Activated CD4-positive, CD25-positive, alpha-beta regulatory T cell treated with anti-CD3 and anti-CD28 coated beads, Interleukin-2, amount 50 U/mL, for 72 hours (primary cell): ENCODE results near the gene PHF21B.
"Not testable (repeated sequence)": the region's sequence is repeated elsewhere in the genome, so short reads cannot be mapped to it uniquely, and the experiment has no call there.

Experiments used
- DNase-seq: peaks from one replicate; pipeline ENCODE4 v3.0.0; 2021

The PHF21B gene

GRCh38 chr22:44914026-44914721 lies 95.6 kb downstream of the PHF21B start:
- DNase-seq, result peak; percentile 18

- peak; percentile 13 for DNase-seq
Observed at GRCh38 chr22:44913198-44913983, 96.4 kb downstream of the PHF21B start.

GRCh38 chr22:44909241-44909640 lies 100.6 kb downstream of the PHF21B start:
- DNase-seq, result no peak

GRCh38 chr22:44907765-44908737 lies 101.8 kb downstream of the PHF21B start:
- no peak for DNase-seq

GRCh38 chr22:44906999-44907644 lies 102.7 kb downstream of the PHF21B start:
- no peak for DNase-seq

- no peak for DNase-seq
Observed at GRCh38 chr22:44906248-44906936, 103.4 kb downstream of the PHF21B start.

- not testable (repeated sequence) for DNase-seq
Observed at GRCh38 chr22:44904492-44905152, 105.2 kb downstream of the PHF21B start.

- DNase-seq, result not testable (repeated sequence)
Observed at GRCh38 chr22:44903164-44903563, 106.6 kb downstream of the PHF21B start.

GRCh38 chr22:44901301-44901700 lies 108.5 kb downstream of the PHF21B start:
- DNase-seq, result no peak

GRCh38 chr22:44898236-44898635 lies 111.6 kb downstream of the PHF21B start:
- DNase-seq, result no peak

GRCh38 chr22:44895296-44896055 lies 114.3 kb downstream of the PHF21B start:
- peak; percentile 13 for DNase-seq

GRCh38 chr22:44894782-44895181 lies 115.0 kb downstream of the PHF21B start:
- DNase-seq, result peak; percentile 19

GRCh38 chr22:44894321-44894720 lies 115.5 kb downstream of the PHF21B start:
- peak; percentile 13 for DNase-seq

- DNase-seq, result peak; percentile 4
Observed at GRCh38 chr22:44893731-44894080, 116.1 kb downstream of the PHF21B start.

- DNase-seq, result peak; percentile 6
Observed at GRCh38 chr22:44892803-44893730, 116.7 kb downstream of the PHF21B start.

- peak; percentile 4 for DNase-seq
Observed at GRCh38 chr22:44892243-44892642, 117.6 kb downstream of the PHF21B start.

GRCh38 chr22:44891791-44892190 lies 118.0 kb downstream of the PHF21B start:
- DNase-seq, result no peak

GRCh38 chr22:44891293-44891747 lies 118.5 kb downstream of the PHF21B start:
- no peak for DNase-seq
